Heart right ventricle (tissue), 16 donors: ENCODE measurements around the gene ARHGDIB. TPM values are rescaled to one million over a fixed set of nuclear protein-coding genes. Genes with fewer than 3 reads are reported as not detected.

Source experiments
- ATAC-seq, 8 donors: fragments of 200-7000 bp; cut with Tn5 transposase; one replicate each; pipeline ENCODE4 v1.9.1; 2020; ENCODE audit warnings: mild to moderate bottlenecking in 8 of 8, moderate library complexity in 8 of 8, moderate number of reproducible peaks in 1 of 8
- DNase-seq, 2 donors: peaks; one replicate each; pipeline ENCODE4 v3.0.0-alpha.2; 2020
- H3K27ac ChIP-seq, 10 donors: fragments of 200-600 bp; sonication (generic) in 2 of 10; one replicate each; pipeline versions ENCODE4 v1.5.0 to v1.8.0; 2020 to 2022; ENCODE audit warnings: mild to moderate bottlenecking in 3 of 10
- H3K27me3 ChIP-seq, 7 donors: fragments of 200-600 bp; one replicate each; pipeline ENCODE4 v1.8.0; 2021 to 2022; ENCODE audit warnings: mild to moderate bottlenecking in 2 of 7
- H3K36me3 ChIP-seq, 9 donors: fragments of 200-600 bp; sonication (generic) in 1 of 9; one replicate each; pipeline versions ENCODE4 v1.5.0 to v1.8.0; 2020 to 2022; ENCODE audit warnings: mild to moderate bottlenecking in 2 of 9
- H3K4me1 ChIP-seq, 9 donors: fragments of 200-600 bp; sonication (generic) in 1 of 9; one replicate each; pipeline versions ENCODE4 v1.5.0 to v1.8.0; 2020 to 2022; ENCODE audit warnings: mild to moderate bottlenecking in 4 of 9
- H3K4me3 ChIP-seq, 10 donors: fragments of 200-600 bp; sonication (generic) in 2 of 10; one replicate each; pipeline versions ENCODE4 v1.5.0 to v1.8.0; 2020 to 2022; ENCODE audit warnings: mild to moderate bottlenecking in 7 of 10, moderate library complexity in 2 of 10
- H3K9me3 ChIP-seq, 11 donors: fragments of 200-600 bp in 10 of 11; sonication (generic) in 2 of 11; one replicate each; pipeline versions ENCODE4 v1.5.0 to v1.8.0; 2013 to 2022; ENCODE audit warnings: mild to moderate bottlenecking in 2 of 11, control low read depth in 1 of 11, moderate library complexity in 1 of 11
- CTCF ChIP-seq, 9 donors: fragments of 200-600 bp; sonication (generic) in 2 of 9; IDR thresholded peaks; one replicate each; pipeline versions ENCODE4 v1.5.0 to v1.8.0; 2021 to 2022; ENCODE audit warnings: antibody characterized with exemption in 9 of 9, mild to moderate bottlenecking in 5 of 9, moderate library complexity in 1 of 9
- WGBS, 2 donors: extraction: QIAGEN DNeasy Blood & Tissue Kit; methylation state at CpG; one replicate each; pipeline ENCODE4 v1.1.7; 2013; ENCODE audit warnings: inconsistent platforms in 1 of 2; 5-methylcytosine and 5-hydroxymethylcytosine counted together
- intact Hi-C, 10 donors: fragments of 100-400 bp; cut with DNase I; formaldehyde crosslinking; loops; one replicate each; pipeline versions ENCODE4 v1.11.1 to v1.14.2; 2022
- polyA plus RNA-seq, 2 donors: library from polyadenylated mRNA; stranded (reverse); fragments of 200-250 nt; gene quantifications; one replicate each; pipeline ENCODE4 v1.2.3, GENCODE V29; 2013
- total RNA-seq, 10 donors: library from RNA; stranded (reverse); fragmentation: NEBNext Ultra II Directional in 3 of 10; extraction: Animal tissue kit (Norgen Biotek cat#: 25700) in 3 of 10; gene quantifications; one replicate each; pipeline versions ENCODE4 v1.2.1 to v1.2.4, GENCODE V29; 2021 to 2023
- donor health status: Arrhythmogenic right ventricular cardiomyopathy.
- donor health status: ischemic (EF 13 %, LVEDD 7.1; RV severe dilation, severe dysfunction).
- donor health status: healthy with polysubstance abuse.
- donor health status: DM: no; HTN: yes; CAD: no.
- donor health status: DM: no; HTN: no; CAD: no.
- donor health status: ischemic (EF 25% LVEDD 6.9; RV normal size, moderate dysfunction).
- donor health status: ischemic (EF 25% LVEDD 5.7; RV mildly dilated, moderate dysfunction).
- donor health status: healthy.
- donor health status: DM: yes; HTN: yes; CAD: no.
- donor health status: Ischemic cardiomyopathy.
- donor health status: ischemic (EF 35%, LVEDD 5.7; RV mildly dilated, moderate dysfunction).
- donor health status: nonischemic (EF 11% LVEDD 7.7; RV severe dilation, severe dysfunction).
- donor health status: DM: yes; HTN: yes; CAD: no.
- donor health status: PGD.
- donor health status: ischemic (EF 29% LVEDD 5.4; RV normal size, mild dysfunction).
- donor health status: nonischemic (EF 23%, LVEDD 6.1; RV moderate dilation, normal function).

Gene ARHGDIB
- total and polyA plus RNA-seq, 12 donors, result 28.1 to 150 (median 45.4) TPM

- no peak for TF ChIP-seq CTCF (IDR thresholded peaks at IDR 0.05)
- Histone ChIP-seq H3K27me3 (no peaks in the 10 kb centered on the region), H3K27ac (peak overlapping the region in 1 of 10 donors; percentile 4), H3K9me3 (peaks cover 0 to 12% (median 0%) of the 10 kb centered on the region in 11 donors), H3K36me3 (no peaks in the 10 kb centered on the region), H3K4me3 (no peak overlapping the region), H3K4me1 (peaks cover 0 to 42% (median 5%) of the 10 kb centered on the region in 9 donors)
- ATAC-seq (peak in 1 of 8 donors; percentile 53), DNase-seq (no peak)
- intact Hi-C loops, result loop anchor here in 9 of 10 donors (2.0 to 10.0 kb wide), 9 partner anchors 49 to 739 kb away; no protein-coding TSS in a partner anchor
- WGBS, 2 donors, result 69 to 70% methylated on average over 4 of the region's 4 CpGs
These were observed 32.3 kb upstream of the ARHGDIB start for GRCh38 chr12:14993537-14994266.

DNA sequence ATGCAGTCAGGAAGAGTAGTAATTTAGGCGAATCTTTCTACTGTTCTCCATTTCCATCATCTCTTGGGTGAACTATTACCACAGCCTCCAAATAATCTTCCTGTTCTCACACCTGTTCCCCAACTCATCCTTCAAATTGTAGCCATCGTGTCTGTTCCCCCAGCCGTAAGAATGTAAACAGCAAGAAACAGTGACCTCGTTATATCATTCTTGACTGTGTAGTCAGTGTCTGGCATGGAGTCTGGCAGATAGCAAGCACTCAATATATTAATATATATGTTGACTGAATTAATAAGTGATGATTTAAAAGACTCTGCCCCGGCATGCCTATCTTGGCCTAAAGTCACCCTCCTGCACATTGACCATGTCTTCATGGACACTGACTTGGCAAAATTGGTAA, 31.7 kb upstream of the ARHGDIB start:
- DNase-seq, result no peak
- H3K4me1 ChIP-seq, result peaks cover 0 to 47% (median 5%) of the 10 kb centered on the region in 9 donors
- H3K27me3 ChIP-seq, result no peaks in the 10 kb centered on the region
- no peak overlapping the region for H3K27ac ChIP-seq
- H3K36me3 ChIP-seq, result no peaks in the 10 kb centered on the region
- intact Hi-C loops, result loop anchor here in 7 of 10 donors (5.0 to 10.0 kb wide), 7 partner anchors 48 to 738 kb away; no protein-coding TSS in a partner anchor
- no peak overlapping the region for H3K4me3 ChIP-seq
- ATAC-seq, result no peak
- TF ChIP-seq CTCF (IDR thresholded peaks at IDR 0.05), result no peak
- WGBS, 2 donors, result 92 to 93% methylated on average over 5 of the region's 5 CpGs
- H3K9me3 ChIP-seq, result peaks cover 0 to 12% (median 0%) of the 10 kb centered on the region in 11 donors

DNA sequence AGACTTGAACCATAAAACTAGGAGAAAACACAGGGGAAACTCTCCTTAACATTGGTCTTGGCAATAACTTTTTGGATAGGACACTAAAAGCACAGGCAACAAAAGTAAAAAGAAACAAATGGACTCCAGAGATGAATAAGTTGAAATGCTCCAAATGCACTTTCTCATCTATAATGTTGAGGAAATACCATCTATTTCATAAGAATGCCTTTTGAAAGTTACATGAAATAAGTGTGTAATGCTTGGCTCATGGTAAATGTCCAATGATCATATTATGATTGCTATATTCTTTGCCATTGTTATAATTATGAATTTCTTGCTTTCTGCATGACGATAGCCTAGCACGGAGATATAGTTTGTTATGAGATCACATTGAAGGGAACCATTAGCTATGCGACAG, 31.3 kb upstream of the ARHGDIB start:
- ATAC-seq (no peak), DNase-seq (no peak)
- peaks cover 0 to 12% (median 0%) of the 10 kb centered on the region in 11 donors for H3K9me3 ChIP-seq
- 95 to 97% methylated on average over 3 of the region's 3 CpGs for WGBS, 2 donors
- TF ChIP-seq CTCF (IDR thresholded peaks at IDR 0.05), result no peak
- peaks cover 0 to 52% (median 5%) of the 10 kb centered on the region in 9 donors for H3K4me1 ChIP-seq
- H3K27ac ChIP-seq, result no peak overlapping the region
- H3K36me3 ChIP-seq, result no peaks in the 10 kb centered on the region
- H3K27me3 ChIP-seq, result no peaks in the 10 kb centered on the region
- intact Hi-C loops, result loop anchor here in 7 of 10 donors (5.0 to 10.0 kb wide), 7 partner anchors 48 to 738 kb away; no protein-coding TSS in a partner anchor
- H3K4me3 ChIP-seq, result no peak overlapping the region

- ATAC-seq (no peak), DNase-seq (no peak)
- H3K4me1 ChIP-seq, result peaks cover 0 to 58% (median 5%) of the 10 kb centered on the region in 9 donors
- H3K27me3 ChIP-seq, result no peaks in the 10 kb centered on the region
- intact Hi-C loops, result loop anchor here in 7 of 10 donors (5.0 to 10.0 kb wide), 7 partner anchors 46 to 736 kb away; no protein-coding TSS in a partner anchor
- H3K36me3 ChIP-seq, result no peaks in the 10 kb centered on the region
- TF ChIP-seq CTCF (IDR thresholded peaks at IDR 0.05), result no peak
- no peak overlapping the region for H3K4me3 ChIP-seq
- peaks cover 0 to 12% (median 0%) of the 10 kb centered on the region in 11 donors for H3K9me3 ChIP-seq
- H3K27ac ChIP-seq, result no peak overlapping the region
These were observed 29.7 kb upstream of the ARHGDIB start for GRCh38 chr12:14991069-14991468.
